GM12878 (cell line): ENCODE data around the gene SIN3B. TPM values are rescaled to one million over a fixed set of nuclear protein-coding genes. Genes with fewer than 3 reads are reported as not detected.

Source experiments
- ATAC-seq: fragments of 200-7000 bp; cut with Tn5 transposase; 3 replicates; pipeline ENCODE4 v1.9.1; 2020; ENCODE audit warnings: mild to moderate bottlenecking, moderate library complexity
- BruUV-seq: library from RNA; stranded (reverse); fragments of 400-500 nt; replicated peaks from 2 replicates; lab custom pipeline; 2021; lab: Mats Ljungman, UMichigan
- CTCF ChIA-PET: fragments of 300-600 bp; sonication (Branson Sonifier 250); formaldehyde crosslinking; extraction: SDS; loops from one replicate; lab custom pipeline; 2021; ENCODE audit warnings: inconsistent platforms; lab: Yijun Ruan, JAX
- POLR2A ChIA-PET: fragments of 350-600 bp; formaldehyde crosslinking; extraction: SDS; loops from one replicate; lab custom pipeline; 2021; ENCODE audit warnings: inconsistent platforms; lab: Charles Lee
- RAD21 ChIA-PET: fragments of 300-600 bp; sonication (Branson Sonifier 250); formaldehyde crosslinking; loops from one replicate; lab custom pipeline; 2023; ENCODE audit warnings: antibody characterized with exemption; ENCODE audit not compliant: unreplicated experiment; lab: Charles Lee
- SMC1A ChIA-PET: fragments of 300-600 bp; sonication (Branson Sonifier 250); formaldehyde crosslinking; loops from one replicate; lab custom pipeline; 2023; ENCODE audit not compliant: unreplicated experiment, uncharacterized antibody; lab: Charles Lee
- DNase-seq: peaks from one replicate; pipeline ENCODE4 v3.0.0-alpha.2; 2011; ENCODE audit warnings: low read depth, low spot score
- FAIRE-seq: peaks from 3 replicates; lab custom pipeline; 2011; peaks lifted over from hg19 to GRCh38; lab: Jason Lieb, UNC
- H2AFZ ChIP-seq: 2 replicates; pipeline ENCODE4 v1.6.0; 2011; ENCODE audit warnings: low read depth, low read length, control low read depth; ENCODE audit not compliant: control insufficient read depth
- H3K27ac ChIP-seq: 2 replicates; pipeline ENCODE4 v1.5.1; 2011; ENCODE audit warnings: control low read depth; ENCODE audit not compliant: control insufficient read depth, insufficient read depth
- H3K27me3 ChIP-seq, 2 experiments: replicated peaks in 1 of 2; 2 replicates each; pipeline versions ENCODE4 v1.6.0 to v1.6.1; 2011; ENCODE audit warnings: low read length in 1 of 2; ENCODE audit not compliant: control insufficient read depth in 2 of 2, insufficient read depth in 2 of 2
- H3K36me3 ChIP-seq, 2 experiments: 2 replicates each; pipeline ENCODE4 v1.5.1; 2011; ENCODE audit warnings: low read length in 1 of 2; ENCODE audit not compliant: control insufficient read depth in 2 of 2, insufficient read depth in 2 of 2
- H3K4me1 ChIP-seq: 2 replicates; pipeline ENCODE4 v1.6.1; 2011; ENCODE audit warnings: mild to moderate bottlenecking, low read length, moderate library complexity, mixed read lengths; ENCODE audit not compliant: control insufficient read depth, insufficient read depth
- H3K4me2 ChIP-seq: 2 replicates; pipeline ENCODE4 v1.6.0; 2011; ENCODE audit warnings: control low read depth; ENCODE audit not compliant: control insufficient read depth, insufficient read depth
- H3K4me3 ChIP-seq: fragments of 200-600 bp; sonication (generic); 2 replicates; pipeline ENCODE4 v1.5.1; 2016
- H3K79me2 ChIP-seq: 2 replicates; pipeline ENCODE4 v1.6.0; 2011; ENCODE audit warnings: low read length; ENCODE audit not compliant: control insufficient read depth, insufficient read depth
- H3K9ac ChIP-seq: 2 replicates; pipeline ENCODE4 v1.8.0; 2011; ENCODE audit warnings: low read length, control low read depth, mixed read lengths; ENCODE audit not compliant: control insufficient read depth, insufficient read depth
- H3K9me3 ChIP-seq: replicated peaks from 3 replicates; pipeline ENCODE4 v1.5.1; 2011; ENCODE audit warnings: mild to moderate bottlenecking, low read length; ENCODE audit not compliant: control insufficient read depth, insufficient read depth
- H4K20me1 ChIP-seq: 2 replicates; pipeline ENCODE4 v1.6.0; 2011; ENCODE audit not compliant: control insufficient read depth, insufficient read depth
- ELK1 ChIP-seq: IDR thresholded peaks from 2 replicates; pipeline ENCODE4 v1.6.1; 2012; ENCODE audit warnings: low read depth, low read length, improper control_type of control experiment
- KAT2A ChIP-seq: conservative IDR thresholded peaks from 2 replicates; pipeline ENCODE4 v1.6.1; 2011; ENCODE audit warnings: low read depth, low read length; ENCODE audit not compliant: control insufficient read depth
- LARP7 ChIP-seq: fragments of 450-650 bp; IDR thresholded peaks from 2 replicates; pipeline ENCODE4 v1.6.1; 2017; ENCODE audit warnings: mild to moderate bottlenecking
- NR2C2 ChIP-seq: IDR thresholded peaks from 2 replicates; pipeline ENCODE4 v1.6.1; 2011; ENCODE audit warnings: borderline replicate concordance, low read depth; ENCODE audit not compliant: control insufficient read depth, insufficient read length
- RUNX3 ChIP-seq: IDR thresholded peaks from 2 replicates; pipeline ENCODE4 v1.6.1; 2012; ENCODE audit warnings: low read length, inconsistent platforms
- ZBTB4 ChIP-seq: fragments of 450-650 bp; formaldehyde crosslinking; IDR thresholded peaks from 2 replicates; pipeline ENCODE4 v1.4.0; 2022; ENCODE audit warnings: mild to moderate bottlenecking, moderate library complexity
- ZNF24 ChIP-seq: fragments of 450-650 bp; IDR thresholded peaks from 2 replicates; pipeline ENCODE4 v1.6.1; 2017; ENCODE audit warnings: antibody characterized with exemption, mild to moderate bottlenecking
- WGBS: methylation state at CpG from one replicate; pipeline ENCODE4 v1.1.6; 2016; ENCODE audit warnings: low lambda C conversion rate; ENCODE audit not compliant: insufficient replicate concordance, insufficient coverage; ENCODE audit errors: missing lambda C conversion rate; 5-methylcytosine and 5-hydroxymethylcytosine counted together
- in situ Hi-C: fragments of 300-500 bp; cut with MboI; formaldehyde crosslinking; loops from 9 replicates; pipeline ENCODE4 v1.14.3; 2018; ENCODE audit warnings: mixed read lengths
- intact Hi-C: fragments of 100-400 bp; cut with micrococcal nuclease; formaldehyde crosslinking; loops from one replicate; pipeline ENCODE4 v1.14.2; 2022; ENCODE audit not compliant: unreplicated experiment
- polyA plus RNA-seq, 11 experiments: library from polyadenylated mRNA; depleted of rRNA in 4 of 11; unstranded in 6 of 11; stranded (reverse) in 5 of 11; fragments of >200 nt; fragmentation: Nextera tagmentation in 4 of 11; fragmentation: Illumina TruSeq in 1 of 11; extraction: Ambion mirVana in 4 of 11; extraction: Trizol in 1 of 11; gene quantifications; 1 replicate in 1 of 11; 2 replicates in 10 of 11; pipeline versions ENCODE4 v1.2.1 to v1.2.3, GENCODE V29; 2011 to 2016; ENCODE audit warnings: inconsistent platforms in 2 of 11, missing spikeins in 2 of 11, low read depth in 1 of 11
- total RNA-seq, 4 experiments: library from RNA; depleted of rRNA in 3 of 4; stranded (reverse); fragments of >200 nt in 3 of 4; fragmentation: Illumina TruSeq in 1 of 4; extraction: Trizol in 1 of 4; gene quantifications; 2 replicates each; pipeline versions ENCODE4 v1.2.1 to v1.2.3, GENCODE V29; 2013 to 2021

Gene SIN3B
- total and polyA plus RNA-seq, 10 of the 15 experiments (the other 5 are each of a cell fraction or from before 2014, with no cell fraction given) = 0.68 to 34.5 (median 15.8) TPM

GRCh38 chr19:16914421-16914820 lies 85.2 kb downstream of the SIN3B start:
- H4K20me1 ChIP-seq = no peaks in the 10 kb centered on the region
- H3K36me3 ChIP-seq = no peaks in the 10 kb centered on the region
- H3K9me3 ChIP-seq = peaks cover 6% of the 10 kb centered on the region; the same call in 2 of the 3 replicates
- POLR2A ChIA-PET = no interaction called here
- SMC1A ChIA-PET = no interaction called here
- no TSS peak for BruUV-seq
- WGBS = 59% methylated on average over 11 of the region's 11 CpGs
- RAD21 ChIA-PET = no interaction called here
- no peak for FAIRE-seq
- TF ChIP-seq ELK1 = no peak
- no peak for TF ChIP-seq ZBTB4 (CRISPR knock-in tag)
- TF ChIP-seq KAT2A = no peak
- TF ChIP-seq RUNX3 = no peak
- TF ChIP-seq NR2C2 = no peak
- TF ChIP-seq ZNF24 = no peak
- TF ChIP-seq LARP7 = no peak
- H3K27me3 ChIP-seq = no peaks in the 10 kb centered on the region
- intact Hi-C loops (no loop called here), in situ Hi-C loops (no loop called here)
- H3K9ac ChIP-seq = no peak overlapping the region
- no peak overlapping the region for H3K4me2 ChIP-seq
- H3K4me3 ChIP-seq = no peak overlapping the region
- no peaks in the 10 kb centered on the region for H3K4me1 ChIP-seq
- CTCF ChIA-PET = no interaction called here
- no peak for DNase-seq
- H2AFZ ChIP-seq = no peak overlapping the region
- no peak overlapping the region for H3K27ac ChIP-seq
- no peaks in the 10 kb centered on the region for H3K79me2 ChIP-seq
- no peak for ATAC-seq
